Right lobe of liver (tissue), 6 donors: Measurements from ENCODE around the gene PPIE. TPM values are rescaled to one million over a fixed set of nuclear protein-coding genes. Genes with fewer than 3 reads are reported as not detected.

Source experiments
- ATAC-seq, 4 donors: fragments of 200-7000 bp; cut with Tn5 transposase; one replicate each; pipeline ENCODE4 v1.9.1; 2020; ENCODE audit warnings: mild to moderate bottlenecking in 4 of 4, moderate library complexity in 4 of 4
- DNase-seq, 3 donors: peaks; one replicate each; pipeline ENCODE4 v3.0.0-alpha.2; 2020
- H3K27ac ChIP-seq, 3 donors: fragments of 200-600 bp; one replicate each; pipeline ENCODE4 v1.8.0; 2022
- H3K27me3 ChIP-seq, 2 donors: fragments of 200-600 bp; one replicate each; pipeline ENCODE4 v1.8.0; 2022
- H3K36me3 ChIP-seq, 4 donors: fragments of 200-600 bp; sonication (generic) in 1 of 4; one replicate each; pipeline versions ENCODE4 v1.5.1 to v1.8.0; 2017 to 2022; ENCODE audit warnings: control low read depth in 1 of 4
- H3K4me1 ChIP-seq, 4 donors: fragments of 200-600 bp; sonication (generic) in 1 of 4; one replicate each; pipeline versions ENCODE4 v1.5.1 to v1.8.0; 2017 to 2022; ENCODE audit warnings: control low read depth in 1 of 4
- H3K4me3 ChIP-seq, 3 donors: fragments of 200-600 bp; one replicate each; pipeline ENCODE4 v1.8.0; 2022
- H3K9me3 ChIP-seq, 4 donors: fragments of 200-600 bp; sonication (generic) in 1 of 4; one replicate each; pipeline versions ENCODE4 v1.5.1 to v1.8.0; 2017 to 2022; ENCODE audit warnings: control low read depth in 1 of 4
- POLR2A ChIP-seq: fragments of 450-650 bp; IDR thresholded peaks from one replicate; pipeline ENCODE4 v1.6.1; 2017; ENCODE audit warnings: antibody characterized with exemption, mild to moderate bottlenecking
- WGBS: methylation state at CpG from one replicate; pipeline ENCODE4 v1.1.6; 2018; ENCODE audit warnings: low coverage, low lambda C conversion rate; ENCODE audit not compliant: insufficient coverage; ENCODE audit errors: missing lambda C conversion rate; 5-methylcytosine and 5-hydroxymethylcytosine counted together
- intact Hi-C, 2 donors: fragments of 100-400 bp; cut with DNase I; formaldehyde crosslinking; loops; one replicate each; pipeline versions ENCODE4 v1.11.2 to v1.14.1; 2022
- total RNA-seq, 6 experiments: library from RNA; depleted of rRNA in 2 of 6; stranded (reverse); fragments of >200 nt in 2 of 6; fragmentation: NEBNext Ultra II Directional in 3 of 6; extraction: Animal tissue kit (Norgen Biotek cat#: 25700) in 3 of 6; gene quantifications; one replicate each; pipeline versions ENCODE4 v1.1.0 to v1.2.4, GENCODE V29; 2016 to 2023
- TF ChIP-seq, protein P1 (sequence below), 4 donors: fragments of 200-600 bp in 3 of 4; fragments of 450-650 bp in 1 of 4; IDR thresholded peaks; one replicate each; pipeline versions ENCODE4 v1.5.1 to v1.8.0; 2016 to 2022; ENCODE audit warnings: antibody characterized with exemption in 4 of 4, mild to moderate bottlenecking in 2 of 4
- donor health status: DM: no; HTN: yes; CAD: no.
- donor health status: DM: no; HTN: no; CAD: no.
- donor health status: DM: no; HTN: no; CAD: no.
- donor health status: DM: no; HTN: yes; CAD: no.
- donor health status: DM: no; HTN: yes; CAD: no.

PPIE gene
- total RNA-seq, 6 experiments from 2014 or later = 16.2 to 24.9 (median 20.7) TPM

DNA sequence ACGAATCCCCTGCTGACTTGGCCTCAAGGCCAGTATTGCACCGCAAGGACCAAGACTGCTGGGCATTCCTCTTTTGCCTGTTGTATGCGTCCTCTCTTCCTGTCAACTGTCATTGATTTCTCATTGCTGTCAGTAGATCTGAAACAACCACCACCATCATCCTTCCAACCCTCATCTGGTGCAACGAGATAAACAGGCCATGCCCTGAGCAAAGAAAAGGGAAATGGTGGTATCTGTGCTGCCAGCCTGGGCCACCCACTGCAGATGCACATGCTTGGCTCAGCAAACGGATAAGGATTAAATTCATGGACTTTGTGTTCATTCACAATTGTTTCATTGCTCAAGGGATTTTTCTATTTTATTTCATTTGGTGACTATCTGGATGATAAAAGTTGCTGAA, 18.8 kb downstream of the PPIE start:
- Histone ChIP-seq H3K36me3 (peaks cover 0 to 52% (median 13%) of the 10 kb centered on the region in 4 donors), H3K4me3 (no peak overlapping the region), H3K4me1 (no peaks in the 10 kb centered on the region), H3K9me3 (no peaks in the 10 kb centered on the region), H3K27ac (no peak overlapping the region), H3K27me3 (no peaks in the 10 kb centered on the region)
- peak in 1 of 3 donors; percentile 2 for DNase-seq
- WGBS = 88% methylated on average over 5 of the region's 5 CpGs
- intact Hi-C loops = no loop called here
- no peak for TF ChIP-seq POLR2A
- TF ChIP-seq, protein P1, sequence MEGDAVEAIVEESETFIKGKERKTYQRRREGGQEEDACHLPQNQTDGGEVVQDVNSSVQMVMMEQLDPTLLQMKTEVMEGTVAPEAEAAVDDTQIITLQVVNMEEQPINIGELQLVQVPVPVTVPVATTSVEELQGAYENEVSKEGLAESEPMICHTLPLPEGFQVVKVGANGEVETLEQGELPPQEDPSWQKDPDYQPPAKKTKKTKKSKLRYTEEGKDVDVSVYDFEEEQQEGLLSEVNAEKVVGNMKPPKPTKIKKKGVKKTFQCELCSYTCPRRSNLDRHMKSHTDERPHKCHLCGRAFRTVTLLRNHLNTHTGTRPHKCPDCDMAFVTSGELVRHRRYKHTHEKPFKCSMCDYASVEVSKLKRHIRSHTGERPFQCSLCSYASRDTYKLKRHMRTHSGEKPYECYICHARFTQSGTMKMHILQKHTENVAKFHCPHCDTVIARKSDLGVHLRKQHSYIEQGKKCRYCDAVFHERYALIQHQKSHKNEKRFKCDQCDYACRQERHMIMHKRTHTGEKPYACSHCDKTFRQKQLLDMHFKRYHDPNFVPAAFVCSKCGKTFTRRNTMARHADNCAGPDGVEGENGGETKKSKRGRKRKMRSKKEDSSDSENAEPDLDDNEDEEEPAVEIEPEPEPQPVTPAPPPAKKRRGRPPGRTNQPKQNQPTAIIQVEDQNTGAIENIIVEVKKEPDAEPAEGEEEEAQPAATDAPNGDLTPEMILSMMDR (IDR thresholded peaks at IDR 0.05) = no peak
- ATAC-seq = no peak

- no peak for ATAC-seq
- 100% methylated on average over 4 of the region's 16 CpGs for WGBS
Measured at GRCh38 chr1:39758556-39759435, 20.1 kb downstream of the PPIE start.

GRCh38 chr1:39759436-39759726, 20.7 kb downstream of the PPIE start:
- no peaks in the 10 kb centered on the region for H3K9me3 ChIP-seq
- H3K4me1 ChIP-seq = no peaks in the 10 kb centered on the region
- H3K27ac ChIP-seq = no peak overlapping the region
- H3K4me3 ChIP-seq = no peak overlapping the region
- H3K36me3 ChIP-seq = peaks cover 0 to 33% (median 5%) of the 10 kb centered on the region in 4 donors
- H3K27me3 ChIP-seq = no peaks in the 10 kb centered on the region
- intact Hi-C loops = no loop called here
- no peak for TF ChIP-seq POLR2A
- TF ChIP-seq, protein P1 (IDR thresholded peaks at IDR 0.05) = no peak
- ATAC-seq (no peak), DNase-seq (no peak)

More at GRCh38 chr1:39758556-39759435, 20.1 kb downstream of the PPIE start:
- Histone ChIP-seq H3K27me3 (no peaks in the 10 kb centered on the region), H3K4me3 (no peak overlapping the region), H3K9me3 (no peaks in the 10 kb centered on the region), H3K36me3 (peaks cover 0 to 39% (median 6%) of the 10 kb centered on the region in 4 donors), H3K4me1 (no peaks in the 10 kb centered on the region), H3K27ac (no peak overlapping the region)
- no peak for TF ChIP-seq POLR2A
- TF ChIP-seq, protein P1 (IDR thresholded peaks at IDR 0.05) = no peak
- intact Hi-C loops = no loop called here
- no peak for DNase-seq

DNA sequence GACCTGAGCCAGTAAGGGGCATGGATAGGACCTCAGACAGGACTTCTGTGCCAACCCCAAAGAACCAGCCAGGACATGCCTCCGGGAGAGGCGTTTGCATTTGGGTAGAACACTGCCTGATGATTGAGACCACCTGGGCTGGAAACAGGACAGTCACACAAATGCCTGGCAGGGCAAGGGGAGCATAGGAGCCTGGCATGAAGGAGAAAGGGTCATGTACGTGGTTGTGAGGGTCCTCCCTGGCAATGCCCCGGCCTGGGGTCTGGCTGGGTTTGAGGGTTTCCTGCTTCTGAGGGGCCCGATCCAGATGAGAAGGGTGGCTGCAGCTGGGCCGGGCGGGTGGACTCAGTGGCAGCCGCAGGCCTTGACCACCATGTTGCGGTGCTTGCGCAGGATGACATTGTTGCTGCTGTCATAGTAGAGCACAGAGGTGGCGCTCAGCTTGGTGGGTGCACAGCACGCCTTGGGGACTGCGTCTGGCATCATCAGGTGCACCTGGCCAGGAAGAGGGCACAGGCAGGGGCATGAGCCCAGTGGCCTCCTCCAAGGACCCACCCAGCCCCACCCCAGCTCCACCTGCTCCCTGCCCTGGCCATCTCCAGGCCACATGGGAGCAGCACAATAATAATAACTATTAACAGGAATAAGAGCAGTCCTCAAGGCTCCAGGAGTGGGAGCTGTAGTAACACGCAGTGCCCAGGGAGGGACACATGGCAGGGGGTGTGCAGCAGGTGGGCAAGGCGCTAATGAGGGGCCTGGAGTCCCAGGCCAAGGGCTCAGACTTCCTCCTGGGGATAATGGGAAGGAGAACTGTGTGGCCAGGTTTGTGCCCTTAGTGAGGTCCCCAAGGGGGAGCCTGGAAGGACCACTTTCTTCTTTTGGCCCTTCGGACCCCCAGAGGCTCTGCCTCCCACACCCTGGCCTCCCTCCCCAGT, 21.7 kb downstream of the PPIE start:
- 98% methylated on average over 5 of the region's 16 CpGs for WGBS
- no peak for ATAC-seq
- no peak for TF ChIP-seq POLR2A
- TF ChIP-seq, protein P1 (IDR thresholded peaks at IDR 0.05) = no peak
- no peaks in the 10 kb centered on the region for H3K27me3 ChIP-seq
- H3K4me3 ChIP-seq = no peak overlapping the region
- no peak overlapping the region for H3K27ac ChIP-seq
- DNase-seq = peak in 1 of 3 donors; percentile 32
- no peaks in the 10 kb centered on the region for H3K4me1 ChIP-seq
- H3K9me3 ChIP-seq = no peaks in the 10 kb centered on the region
- intact Hi-C loops = no loop called here
- H3K36me3 ChIP-seq = peaks cover 0 to 23% (median 5%) of the 10 kb centered on the region in 4 donors
